Thyroid gland (tissue), 4 donors: ENCODE data around the gene BRWD1.

Source experiments
- POLR2A ChIP-seq, 2 donors: fragments of 450-650 bp; IDR thresholded peaks; one replicate each; pipeline ENCODE4 v1.6.1; 2017; ENCODE audit warnings: antibody characterized with exemption in 2 of 2, mild to moderate bottlenecking in 2 of 2, moderate library complexity in 1 of 2
- TF ChIP-seq, protein P1 (sequence below), 6 experiments: fragments of 200-600 bp in 3 of 6; fragments of 450-650 bp in 3 of 6; sonication (generic) in 3 of 6; IDR thresholded peaks; one replicate each; pipeline ENCODE4 v1.5.1; 2016 to 2019; ENCODE audit warnings: antibody characterized with exemption in 6 of 6, mild to moderate bottlenecking in 2 of 6, inconsistent platforms in 1 of 6, moderate library complexity in 1 of 6

DNA sequence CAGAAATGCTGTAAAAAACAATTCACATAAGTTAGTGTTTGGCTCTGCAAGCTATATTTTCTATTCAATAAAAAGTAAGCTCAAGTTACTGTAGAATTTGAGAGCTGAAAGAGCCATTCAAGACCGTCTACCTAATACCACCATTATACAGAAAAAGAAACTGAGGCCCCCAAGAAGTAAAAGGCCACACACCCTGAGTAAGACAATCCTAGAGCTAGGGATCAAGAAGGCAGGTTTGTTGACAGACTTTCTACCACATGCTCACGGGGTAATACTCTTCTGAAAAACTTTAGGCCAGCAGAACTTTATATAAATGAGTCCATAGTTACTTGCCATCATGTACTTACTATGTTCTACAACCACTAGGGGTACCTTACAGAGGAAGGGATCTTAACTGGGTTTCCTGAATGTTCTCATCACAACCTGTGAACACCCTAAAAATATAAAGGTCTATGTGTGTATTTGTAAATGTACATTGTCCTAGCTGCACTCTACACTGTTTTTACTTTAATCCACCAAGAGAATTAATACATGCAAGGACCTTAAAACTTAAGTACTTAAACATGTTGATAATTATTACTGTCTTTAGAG lies 132.9 kb downstream of the BRWD1 start:
- TF ChIP-seq, protein P1, sequence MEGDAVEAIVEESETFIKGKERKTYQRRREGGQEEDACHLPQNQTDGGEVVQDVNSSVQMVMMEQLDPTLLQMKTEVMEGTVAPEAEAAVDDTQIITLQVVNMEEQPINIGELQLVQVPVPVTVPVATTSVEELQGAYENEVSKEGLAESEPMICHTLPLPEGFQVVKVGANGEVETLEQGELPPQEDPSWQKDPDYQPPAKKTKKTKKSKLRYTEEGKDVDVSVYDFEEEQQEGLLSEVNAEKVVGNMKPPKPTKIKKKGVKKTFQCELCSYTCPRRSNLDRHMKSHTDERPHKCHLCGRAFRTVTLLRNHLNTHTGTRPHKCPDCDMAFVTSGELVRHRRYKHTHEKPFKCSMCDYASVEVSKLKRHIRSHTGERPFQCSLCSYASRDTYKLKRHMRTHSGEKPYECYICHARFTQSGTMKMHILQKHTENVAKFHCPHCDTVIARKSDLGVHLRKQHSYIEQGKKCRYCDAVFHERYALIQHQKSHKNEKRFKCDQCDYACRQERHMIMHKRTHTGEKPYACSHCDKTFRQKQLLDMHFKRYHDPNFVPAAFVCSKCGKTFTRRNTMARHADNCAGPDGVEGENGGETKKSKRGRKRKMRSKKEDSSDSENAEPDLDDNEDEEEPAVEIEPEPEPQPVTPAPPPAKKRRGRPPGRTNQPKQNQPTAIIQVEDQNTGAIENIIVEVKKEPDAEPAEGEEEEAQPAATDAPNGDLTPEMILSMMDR (IDR thresholded peaks at IDR 0.05), result no peak
- no peak for TF ChIP-seq POLR2A (IDR thresholded peaks at IDR 0.05)
